Chondrocyte (in vitro differentiated cells): ENCODE results near the gene TPI1. TPM values are rescaled to one million over a fixed set of nuclear protein-coding genes. Genes with fewer than 3 reads are reported as not detected.

ENCODE experiments used
- DNase-seq: peaks from one replicate; pipeline ENCODE4 v3.0.0; 2021; ENCODE audit warnings: mixed read lengths, low spot score
- H3K27ac Mint-ChIP-seq: one replicate; pipeline ENCODE4 v1.8.0; 2021; ENCODE audit warnings: mild to moderate bottlenecking, moderate library complexity, mixed read lengths; ENCODE audit not compliant: unreplicated experiment
- H3K27me3 Mint-ChIP-seq: 2 replicates; pipeline ENCODE4 v1.8.0; 2021; ENCODE audit warnings: low read depth, mixed read lengths
- H3K36me3 Mint-ChIP-seq: 2 replicates; pipeline ENCODE4 v1.8.0; 2021; ENCODE audit warnings: low read depth, mixed read lengths
- H3K4me1 Mint-ChIP-seq: 2 replicates; pipeline ENCODE4 v1.8.0; 2021; ENCODE audit warnings: low read depth, mild to moderate bottlenecking, mixed read lengths
- H3K4me3 Mint-ChIP-seq: one replicate; pipeline ENCODE4 v1.8.0; 2021; ENCODE audit warnings: mild to moderate bottlenecking, moderate library complexity, mixed read lengths; ENCODE audit not compliant: unreplicated experiment
- H3K9me3 Mint-ChIP-seq: 2 replicates; pipeline ENCODE4 v1.8.0; 2021; ENCODE audit warnings: low read depth, mixed read lengths
- total RNA-seq: library from RNA; stranded (reverse); gene quantifications from 3 replicates; pipeline ENCODE4 v1.2.1, GENCODE V29; 2021
- TF ChIP-seq, protein P1 (sequence below): fragments of 200-600 bp; sonication (generic); IDR thresholded peaks from 2 replicates; pipeline ENCODE4 v1.5.0; 2021; ENCODE audit warnings: antibody characterized with exemption, mild to moderate bottlenecking, moderate library complexity

Gene TPI1
- total RNA-seq, 1 donor from 2014 or later, result 551 TPM

DNA sequence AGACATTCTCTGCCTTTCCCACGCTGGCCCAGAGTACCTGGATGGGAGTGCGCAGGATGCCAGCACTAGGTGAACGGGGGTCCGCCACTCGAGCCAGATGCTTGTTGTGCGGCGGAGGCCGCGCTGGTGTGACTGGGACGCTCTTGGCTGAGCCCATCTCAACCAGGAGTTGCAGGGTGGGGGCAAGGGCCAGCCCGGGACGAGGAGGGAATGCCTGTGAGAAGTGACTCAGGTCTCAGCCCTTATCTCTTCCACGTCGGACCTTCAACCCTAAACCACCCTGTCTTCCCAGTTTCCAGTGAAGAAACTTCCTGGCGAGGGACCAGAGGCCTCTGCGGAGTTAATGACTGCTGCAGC is 16.6 kb upstream of the TPI1 start:
- Mint-ChIP-seq H3K4me1 (peaks cover 37% of the 10 kb centered on the region), H3K27me3 (no peaks in the 10 kb centered on the region), H3K9me3 (no peaks in the 10 kb centered on the region), H3K4me3 (peak overlapping the region; percentile 94), H3K27ac (peak overlapping the region; percentile 99), H3K36me3 (peaks cover 19% of the 10 kb centered on the region)
- TF ChIP-seq, protein P1, sequence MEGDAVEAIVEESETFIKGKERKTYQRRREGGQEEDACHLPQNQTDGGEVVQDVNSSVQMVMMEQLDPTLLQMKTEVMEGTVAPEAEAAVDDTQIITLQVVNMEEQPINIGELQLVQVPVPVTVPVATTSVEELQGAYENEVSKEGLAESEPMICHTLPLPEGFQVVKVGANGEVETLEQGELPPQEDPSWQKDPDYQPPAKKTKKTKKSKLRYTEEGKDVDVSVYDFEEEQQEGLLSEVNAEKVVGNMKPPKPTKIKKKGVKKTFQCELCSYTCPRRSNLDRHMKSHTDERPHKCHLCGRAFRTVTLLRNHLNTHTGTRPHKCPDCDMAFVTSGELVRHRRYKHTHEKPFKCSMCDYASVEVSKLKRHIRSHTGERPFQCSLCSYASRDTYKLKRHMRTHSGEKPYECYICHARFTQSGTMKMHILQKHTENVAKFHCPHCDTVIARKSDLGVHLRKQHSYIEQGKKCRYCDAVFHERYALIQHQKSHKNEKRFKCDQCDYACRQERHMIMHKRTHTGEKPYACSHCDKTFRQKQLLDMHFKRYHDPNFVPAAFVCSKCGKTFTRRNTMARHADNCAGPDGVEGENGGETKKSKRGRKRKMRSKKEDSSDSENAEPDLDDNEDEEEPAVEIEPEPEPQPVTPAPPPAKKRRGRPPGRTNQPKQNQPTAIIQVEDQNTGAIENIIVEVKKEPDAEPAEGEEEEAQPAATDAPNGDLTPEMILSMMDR, result no peak
- DNase-seq, result no peak

GRCh38 chr12:6851153-6851920 is 16.0 kb upstream of the TPI1 start, which contains the start of gene CDCA3:
Gene CDCA3 (minus strand): TSS chr12:6851286. CDS start chr12:6850952, 334 bp downstream.
- Mint-ChIP-seq H3K4me3 (peak within 1 kb of the TSS; percentile 94), H3K4me1 (peaks cover 37% of the 10 kb centered on the region), H3K27me3 (no peaks in the 10 kb centered on the region), H3K36me3 (peaks cover 17% of the 10 kb centered on the region), H3K27ac (peak within 1 kb of the TSS; percentile 99), H3K9me3 (no peaks in the 10 kb centered on the region)
- TF ChIP-seq, protein P1, result no peak
- DNase-seq, result no peak

DNA sequence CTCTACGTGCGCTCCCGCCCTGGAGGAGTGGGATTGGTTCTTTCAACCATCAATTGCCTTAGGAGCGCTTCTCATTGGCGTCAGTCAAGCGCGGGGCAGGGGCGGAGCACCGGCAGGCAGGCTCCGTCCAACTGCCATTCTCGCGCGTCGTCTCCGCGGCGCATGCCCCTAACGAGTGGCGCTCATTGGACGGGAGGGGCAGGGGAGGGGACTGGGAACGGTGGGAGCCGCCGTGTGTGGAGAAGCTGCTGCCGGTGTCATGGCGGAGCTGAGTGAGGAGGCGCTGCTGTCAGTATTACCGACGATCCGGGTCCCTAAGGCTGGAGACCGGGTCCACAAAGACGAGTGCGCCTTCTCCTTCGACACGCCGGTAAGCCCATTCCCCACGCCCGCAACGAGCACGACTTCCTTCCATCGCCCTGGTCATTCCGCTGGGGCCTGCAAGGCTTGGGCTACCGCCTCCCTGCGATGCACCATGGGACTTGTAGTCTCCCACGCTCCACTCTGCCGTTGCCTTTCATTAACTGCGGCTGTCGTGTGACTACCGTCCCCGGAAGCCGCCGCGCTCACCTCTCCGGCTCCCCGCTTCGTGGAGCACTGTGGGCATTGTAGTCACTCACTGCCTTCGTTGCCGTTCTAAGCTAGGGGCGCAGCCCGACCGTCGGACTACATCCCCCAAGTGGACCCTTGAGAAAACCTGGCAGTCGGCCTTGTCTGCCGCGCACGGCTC is 15.2 kb upstream of the TPI1 start, which contains the start of gene USP5:
TSS of gene USP5 (plus strand) at position 230 of the 730 bp plus-strand sequence. CDS start at position 260, 30 bp downstream.
- TF ChIP-seq, protein P1, result no peak
- H3K4me1 Mint-ChIP-seq, result peaks cover 37% of the 10 kb centered on the region
- peak within 1 kb of the TSS; percentile 99 for H3K27ac Mint-ChIP-seq
- peak within 1 kb of the TSS; percentile 94 for H3K4me3 Mint-ChIP-seq
- no peaks in the 10 kb centered on the region for H3K9me3 Mint-ChIP-seq
- H3K27me3 Mint-ChIP-seq, result no peaks in the 10 kb centered on the region
- DNase-seq, result peak; percentile 100
- H3K36me3 Mint-ChIP-seq, result peaks cover 16% of the 10 kb centered on the region

DNA sequence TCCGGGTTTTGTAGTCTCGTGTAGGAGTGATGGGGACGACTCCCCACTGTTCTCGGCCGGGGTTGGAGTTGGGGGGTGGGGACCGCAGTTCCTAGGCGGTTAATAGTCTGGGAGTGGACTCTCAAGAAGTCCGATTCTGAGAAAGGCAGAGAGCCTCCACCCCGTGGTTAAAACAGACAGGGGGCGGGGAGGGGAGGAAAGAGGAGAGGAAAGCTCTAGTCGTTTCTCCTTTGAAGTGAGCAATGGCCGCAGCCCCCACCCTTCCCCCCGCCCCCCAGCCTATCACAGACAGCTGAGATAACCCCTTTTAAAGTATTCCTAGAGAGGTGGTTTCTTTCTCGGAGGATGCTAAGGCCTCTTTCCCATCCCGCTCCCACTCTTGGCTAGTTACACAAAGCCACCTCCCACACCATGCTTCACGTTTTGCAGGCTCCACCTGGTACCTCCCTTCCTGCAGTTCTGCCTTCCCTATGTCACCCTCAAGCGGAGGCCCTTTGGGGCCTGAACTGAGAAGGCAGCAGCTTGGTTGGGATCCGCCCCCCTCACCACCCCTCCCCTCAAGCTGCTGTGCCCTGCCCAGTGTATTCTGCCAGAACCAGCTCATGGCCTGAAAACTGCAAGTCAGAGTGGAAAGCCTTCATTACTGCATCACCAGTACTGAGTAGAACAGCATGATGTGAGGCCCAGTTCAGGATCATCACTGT is 14.5 kb upstream of the TPI1 start:
- TF ChIP-seq, protein P1, result no peak
- H3K4me1 Mint-ChIP-seq, result peaks cover 37% of the 10 kb centered on the region
- peak overlapping the region; percentile 94 for H3K4me3 Mint-ChIP-seq
- H3K9me3 Mint-ChIP-seq, result no peaks in the 10 kb centered on the region
- peaks cover 21% of the 10 kb centered on the region for H3K36me3 Mint-ChIP-seq
- no peaks in the 10 kb centered on the region for H3K27me3 Mint-ChIP-seq
- DNase-seq, result no peak
- peak overlapping the region; percentile 99 for H3K27ac Mint-ChIP-seq

DNA sequence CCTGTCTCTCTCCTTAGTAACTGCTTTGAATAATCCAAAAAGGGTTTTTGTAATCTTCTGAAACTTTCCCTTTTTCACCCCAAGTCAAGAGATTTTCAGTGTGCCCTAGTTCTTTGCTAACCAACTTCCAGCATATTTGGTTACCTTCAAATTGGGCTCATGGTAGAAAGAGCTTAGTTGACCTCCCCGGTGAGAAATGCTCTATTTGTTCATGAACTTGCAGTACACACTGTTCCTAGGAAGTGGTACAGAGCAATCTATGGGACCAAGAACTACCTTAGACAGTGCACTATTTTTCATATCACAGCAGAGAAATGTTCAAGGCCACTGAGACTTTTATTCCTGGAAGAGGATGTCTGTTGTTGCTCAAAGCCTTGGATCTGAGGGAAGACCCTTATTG is 13.7 kb upstream of the TPI1 start:
- DNase-seq, result no peak
- Mint-ChIP-seq H3K36me3 (peaks cover 25% of the 10 kb centered on the region), H3K4me3 (peak overlapping the region; percentile 94), H3K27ac (peak overlapping the region; percentile 99), H3K27me3 (no peaks in the 10 kb centered on the region), H3K9me3 (no peaks in the 10 kb centered on the region), H3K4me1 (peaks cover 37% of the 10 kb centered on the region)
- TF ChIP-seq, protein P1, result no peak
